IMR-90 (cell line): ENCODE data around the gene OLFML1. TPM values are rescaled to one million over a fixed set of nuclear protein-coding genes. Genes with fewer than 3 reads are reported as not detected.

Source experiments
- ATAC-seq: fragments of 200-7000 bp; cut with Tn5 transposase; 2 replicates; pipeline ENCODE4 v1.9.1; 2020; ENCODE audit warnings: low read depth, mild to moderate bottlenecking, moderate library complexity
- BruUV-seq: library from RNA; stranded (reverse); fragments of 400-500 nt; replicated peaks from 2 replicates; lab custom pipeline; 2021; lab: Mats Ljungman, UMichigan
- CTCF ChIA-PET: fragments of 300-600 bp; formaldehyde crosslinking; extraction: SDS; loops from one replicate; lab custom pipeline; 2021; ENCODE audit warnings: antibody characterized with exemption; lab: Yijun Ruan, JAX
- POLR2A ChIA-PET: fragments of 300-600 bp; sonication (Branson Sonifier 250); formaldehyde crosslinking; loops from one replicate; lab custom pipeline; 2022; ENCODE audit warnings: antibody characterized with exemption; ENCODE audit not compliant: unreplicated experiment; lab: Charles Lee
- DNase-seq: peaks from one replicate; pipeline ENCODE4 v3.0.0; 2013
- H2AFZ ChIP-seq: replicated peaks from 2 replicates; pipeline ENCODE3; 2013; ENCODE audit warnings: low read length, mild to moderate bottlenecking; ENCODE audit not compliant: poor library complexity
- H2AK5ac ChIP-seq: 2 replicates; pipeline ENCODE4 v1.6.1; 2013; ENCODE audit warnings: low read depth, low read length, inconsistent platforms
- H2AK9ac ChIP-seq: replicated peaks from 2 replicates; pipeline ENCODE3; 2013; ENCODE audit warnings: mild to moderate bottlenecking, low read depth, low read length, moderate library complexity; ENCODE audit not compliant: poor library complexity
- H2BK120ac ChIP-seq: 2 replicates; pipeline ENCODE4 v1.6.1; 2013; ENCODE audit warnings: low read depth, low read length, inconsistent platforms
- H2BK15ac ChIP-seq: 3 replicates; pipeline ENCODE4 v1.6.1; 2013; ENCODE audit warnings: low read depth, low read length, inconsistent platforms
- H2BK20ac ChIP-seq: 2 replicates; pipeline ENCODE4 v1.6.1; 2013; ENCODE audit warnings: low read depth, mild to moderate bottlenecking, inconsistent platforms, low read length, moderate library complexity
- H2BK5ac ChIP-seq: 2 replicates; pipeline ENCODE4 v1.6.1; 2013; ENCODE audit warnings: mild to moderate bottlenecking, low read depth, low read length, inconsistent platforms; ENCODE audit not compliant: poor library complexity, severe bottlenecking
- H3K14ac ChIP-seq: replicated peaks from 2 replicates; pipeline ENCODE4 v1.6.1; 2013; ENCODE audit warnings: low read depth, low read length, inconsistent platforms
- H3K18ac ChIP-seq: 2 replicates; pipeline ENCODE4 v1.6.1; 2013; ENCODE audit warnings: low read depth, low read length, control low read depth
- H3K23ac ChIP-seq: 2 replicates; pipeline ENCODE4 v1.6.1; 2013; ENCODE audit warnings: low read depth, low read length, inconsistent platforms
- H3K27ac ChIP-seq: 2 replicates; pipeline ENCODE4 v1.5.1; 2013; ENCODE audit warnings: mild to moderate bottlenecking, control low read depth, low read length; ENCODE audit not compliant: insufficient read depth
- H3K27me3 ChIP-seq: 2 replicates; pipeline ENCODE4 v1.6.1; 2013; ENCODE audit warnings: low read length; ENCODE audit not compliant: control insufficient read depth, insufficient read depth
- H3K36me3 ChIP-seq: 2 replicates; pipeline ENCODE4 v1.6.1; 2013; ENCODE audit warnings: low read length, mixed read lengths; ENCODE audit not compliant: control insufficient read depth, insufficient read depth
- H3K4ac ChIP-seq: 2 replicates; pipeline ENCODE4 v1.6.1; 2013; ENCODE audit warnings: low read depth, low read length, inconsistent platforms
- H3K4me1 ChIP-seq: 2 replicates; pipeline ENCODE4 v1.6.1; 2013; ENCODE audit warnings: low read length, mixed read lengths; ENCODE audit not compliant: control insufficient read depth, insufficient read depth
- H3K4me2 ChIP-seq: 2 replicates; pipeline ENCODE4 v1.6.1; 2013; ENCODE audit warnings: low read depth, mild to moderate bottlenecking, control low read depth, low read length, moderate library complexity
- H3K4me3 ChIP-seq: 2 replicates; pipeline ENCODE4 v1.5.1; 2013; ENCODE audit warnings: low read depth, mild to moderate bottlenecking, control low read depth, low read length, moderate library complexity; ENCODE audit not compliant: insufficient read depth
- H3K56ac ChIP-seq: 2 replicates; pipeline ENCODE4 v1.6.1; 2013; ENCODE audit warnings: low read length, inconsistent platforms; ENCODE audit not compliant: insufficient read depth; ENCODE audit errors: extremely low read depth
- H3K79me1 ChIP-seq, 2 experiments: 2 replicates each; pipeline ENCODE4 v1.6.1; 2013; ENCODE audit warnings: low read length in 2 of 2, inconsistent platforms in 1 of 2, low read depth in 1 of 2
- H3K9ac ChIP-seq: 2 replicates; pipeline ENCODE4 v1.6.1; 2013; ENCODE audit warnings: low read depth, low read length, control low read depth
- H3K9me1 ChIP-seq: 2 replicates; pipeline ENCODE4 v1.6.1; 2013; ENCODE audit warnings: low read length, inconsistent platforms; ENCODE audit not compliant: insufficient read depth
- H3K9me3 ChIP-seq: 2 replicates; pipeline ENCODE4 v1.6.1; 2013; ENCODE audit warnings: low read length; ENCODE audit not compliant: control insufficient read depth, insufficient read depth
- H4K20me1 ChIP-seq: 2 replicates; pipeline ENCODE4 v1.6.1; 2013; ENCODE audit warnings: low read length, inconsistent platforms; ENCODE audit not compliant: insufficient read depth
- H4K5ac ChIP-seq: 2 replicates; pipeline ENCODE4 v1.6.1; 2013; ENCODE audit warnings: mild to moderate bottlenecking, low read depth, low read length, control low read depth
- H4K8ac ChIP-seq, 2 experiments: 2 replicates each; pipeline ENCODE4 v1.6.1; 2013; ENCODE audit warnings: low read depth in 2 of 2, low read length in 2 of 2, control low read depth in 1 of 2, inconsistent platforms in 1 of 2
- H4K91ac ChIP-seq: 2 replicates; pipeline ENCODE4 v1.6.1; 2013; ENCODE audit warnings: low read depth, low read length, inconsistent platforms; ENCODE audit not compliant: insufficient read depth
- CEBPB ChIP-seq: IDR thresholded peaks from 2 replicates; pipeline ENCODE4 v1.6.1; 2012; ENCODE audit warnings: low read depth, low read length, improper control_type of control experiment
- FOS ChIP-seq: fragments of 150-350 bp; IDR thresholded peaks from 2 replicates; pipeline ENCODE4 v1.6.1; 2016; ENCODE audit warnings: low read depth, low read length
- MXI1 ChIP-seq: IDR thresholded peaks from 2 replicates; pipeline ENCODE4 v1.6.1; 2012; ENCODE audit warnings: low read depth, mild to moderate bottlenecking, low read length, moderate library complexity, borderline replicate concordance
- NFE2L2 ChIP-seq: fragments of 150-350 bp; IDR thresholded peaks from 2 replicates; pipeline ENCODE4 v1.6.1; 2016; ENCODE audit warnings: low read depth, mild to moderate bottlenecking, low read length
- POLR2A ChIP-seq: IDR thresholded peaks from 2 replicates; pipeline ENCODE4 v1.6.1; 2012; ENCODE audit warnings: mild to moderate bottlenecking, low read depth, low read length
- RAD21 ChIP-seq: IDR thresholded peaks from 2 replicates; pipeline ENCODE4 v1.6.1; 2012; ENCODE audit warnings: low read length, improper control_type of control experiment
- RCOR1 ChIP-seq: IDR thresholded peaks from 2 replicates; pipeline ENCODE4 v1.6.1; 2012; ENCODE audit warnings: mild to moderate bottlenecking, low read length, improper control_type of control experiment; ENCODE audit not compliant: insufficient replicate concordance
- RFX5 ChIP-seq: IDR thresholded peaks from 2 replicates; pipeline ENCODE4 v1.8.0; 2012; ENCODE audit warnings: low read depth, mild to moderate bottlenecking, low read length, moderate library complexity
- SMC3 ChIP-seq: fragments of 150-350 bp; IDR thresholded peaks from 2 replicates; pipeline ENCODE4 v1.6.1; 2016; ENCODE audit warnings: low read depth, mild to moderate bottlenecking, antibody characterized with exemption, low read length, moderate library complexity
- WGBS, 2 experiments: methylation state at CpG; one replicate each; pipeline versions ENCODE4 v1.1.5 to v1.1.7; 2013; ENCODE audit warnings: missing lambda C conversion rate in 2 of 2; ENCODE audit not compliant: insufficient read length in 1 of 2; ENCODE audit errors: extremely low coverage in 2 of 2; 5-methylcytosine and 5-hydroxymethylcytosine counted together
- dilution Hi-C: fragments of 300-500 bp; cut with HindIII; formaldehyde crosslinking; loops from one replicate; pipeline ENCODE4 v1.14.3; 2018; ENCODE audit warnings: low sequenced_read_pairs; ENCODE audit not compliant: unreplicated experiment
- in situ Hi-C: fragments of 300-500 bp; cut with MboI; formaldehyde crosslinking; loops from 3 replicates; pipeline ENCODE4 v1.14.3; 2019; ENCODE audit warnings: low sequenced_read_pairs, inconsistent platforms, mixed read lengths
- intact Hi-C: fragments of 100-400 bp; cut with micrococcal nuclease; formaldehyde crosslinking; loops from 2 replicates; pipeline ENCODE4 v1.10.0; 2022
- polyA plus RNA-seq, 3 experiments: library from polyadenylated mRNA; depleted of rRNA; stranded (reverse); fragments of >200 nt; gene quantifications; 2 replicates each; pipeline ENCODE4 v1.2.3, GENCODE V29; 2012; ENCODE audit warnings: low replicate concordance in 1 of 3
- total RNA-seq: library from RNA; depleted of rRNA; stranded (reverse); fragments of >200 nt; gene quantifications from 2 replicates; pipeline ENCODE4 v1.2.3, GENCODE V29; 2012
- TF ChIP-seq, protein P1 (sequence below): fragments of 150-350 bp; IDR thresholded peaks from 2 replicates; pipeline ENCODE4 v1.6.1; 2017; ENCODE audit warnings: mild to moderate bottlenecking, antibody characterized with exemption, low read length, low read depth

OLFML1 gene
- total and polyA plus RNA-seq, 2 of the 4 experiments (the other 2 are of a cell fraction): 0.10 to 0.18 TPM

DNA sequence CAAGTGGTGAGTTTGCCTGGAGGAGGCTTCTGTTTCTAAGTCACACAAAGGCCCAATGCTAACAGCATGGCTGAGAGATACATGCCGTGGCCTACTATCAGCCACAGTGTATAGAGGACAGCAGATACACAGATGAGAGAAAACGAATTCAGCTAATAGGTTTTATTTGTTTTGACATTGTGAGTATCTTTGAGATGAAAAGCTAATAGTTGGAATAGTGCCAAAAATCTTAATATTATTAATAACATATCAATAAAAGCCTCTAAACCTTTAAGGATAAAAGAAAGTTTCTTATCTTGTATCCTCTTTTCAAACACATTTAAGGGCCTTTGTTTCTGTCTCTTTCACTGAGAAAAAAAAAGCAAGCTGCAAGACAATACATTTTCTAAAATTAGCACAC, 30.5 kb upstream of the OLFML1 start:
- Histone ChIP-seq H2AK5ac (no peak overlapping the region), H3K9me1 (no peaks in the 10 kb centered on the region), H3K9me3 (no peaks in the 10 kb centered on the region), H2AFZ (no peak overlapping the region), H4K20me1 (no peaks in the 10 kb centered on the region), H3K36me3 (no peaks in the 10 kb centered on the region), H3K18ac (no peak overlapping the region), H2BK120ac (no peak overlapping the region), H3K4me1 (no peaks in the 10 kb centered on the region), H3K4me3 (no peak overlapping the region), H3K4ac (no peak overlapping the region), H4K5ac (no peak overlapping the region), H4K8ac (no peak overlapping the region), H3K23ac (no peak overlapping the region), H3K9ac (no peak overlapping the region), H3K14ac (no peak overlapping the region), H4K91ac (no peak overlapping the region), H2BK5ac (no peak overlapping the region), H2BK20ac (no peak overlapping the region), H2BK15ac (no peak overlapping the region), H2AK9ac (no peak overlapping the region), H3K27ac (no peak overlapping the region), H3K56ac (no peak overlapping the region), H3K4me2 (no peak overlapping the region), H3K27me3 (peaks cover 1% of the 10 kb centered on the region), H3K79me1 (no peaks in the 10 kb centered on the region)
- BruUV-seq: no TSS peak
- POLR2A ChIA-PET: interaction anchor here (0.6 kb wide), 1 partner anchor 19 kb away, joined by 3 read pairs; no protein-coding TSS in a partner anchor
- DNase-seq: no peak
- CTCF ChIA-PET: interaction anchor here (0.6 to 0.9 kb wide), 3 partner anchors 13 to 80 kb away, joined by 3 to 6 read pairs (median 3); no protein-coding TSS in a partner anchor
- no CpG with 5 or more reads among the region's 2 CpGs for WGBS, 2 experiments
- intact Hi-C loops: no loop called here
- ATAC-seq: no peak
- in situ Hi-C loops: no loop called here
- TF ChIP-seq SMC3 (no peak), RAD21 (no peak), POLR2A (no peak), NFE2L2 (no peak), FOS (no peak), RCOR1 (no peak), CEBPB (no peak), RFX5 (no peak), MXI1 (no peak)
- TF ChIP-seq, protein P1, sequence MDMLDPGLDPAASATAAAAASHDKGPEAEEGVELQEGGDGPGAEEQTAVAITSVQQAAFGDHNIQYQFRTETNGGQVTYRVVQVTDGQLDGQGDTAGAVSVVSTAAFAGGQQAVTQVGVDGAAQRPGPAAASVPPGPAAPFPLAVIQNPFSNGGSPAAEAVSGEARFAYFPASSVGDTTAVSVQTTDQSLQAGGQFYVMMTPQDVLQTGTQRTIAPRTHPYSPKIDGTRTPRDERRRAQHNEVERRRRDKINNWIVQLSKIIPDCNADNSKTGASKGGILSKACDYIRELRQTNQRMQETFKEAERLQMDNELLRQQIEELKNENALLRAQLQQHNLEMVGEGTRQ: no peak
- dilution Hi-C loops: no loop called here
